ENCODE results near the gene TP53BP2. TPM values are rescaled to one million over a fixed set of nuclear protein-coding genes. Genes with fewer than 3 reads are reported as not detected.

The TP53BP2 gene
- total and polyA plus RNA-seq, 10 of the 15 experiments (the other 5 are each of a cell fraction or from before 2014, with no cell fraction given) = 1.6 to 13.7 (median 5.6) TPM

DNA sequence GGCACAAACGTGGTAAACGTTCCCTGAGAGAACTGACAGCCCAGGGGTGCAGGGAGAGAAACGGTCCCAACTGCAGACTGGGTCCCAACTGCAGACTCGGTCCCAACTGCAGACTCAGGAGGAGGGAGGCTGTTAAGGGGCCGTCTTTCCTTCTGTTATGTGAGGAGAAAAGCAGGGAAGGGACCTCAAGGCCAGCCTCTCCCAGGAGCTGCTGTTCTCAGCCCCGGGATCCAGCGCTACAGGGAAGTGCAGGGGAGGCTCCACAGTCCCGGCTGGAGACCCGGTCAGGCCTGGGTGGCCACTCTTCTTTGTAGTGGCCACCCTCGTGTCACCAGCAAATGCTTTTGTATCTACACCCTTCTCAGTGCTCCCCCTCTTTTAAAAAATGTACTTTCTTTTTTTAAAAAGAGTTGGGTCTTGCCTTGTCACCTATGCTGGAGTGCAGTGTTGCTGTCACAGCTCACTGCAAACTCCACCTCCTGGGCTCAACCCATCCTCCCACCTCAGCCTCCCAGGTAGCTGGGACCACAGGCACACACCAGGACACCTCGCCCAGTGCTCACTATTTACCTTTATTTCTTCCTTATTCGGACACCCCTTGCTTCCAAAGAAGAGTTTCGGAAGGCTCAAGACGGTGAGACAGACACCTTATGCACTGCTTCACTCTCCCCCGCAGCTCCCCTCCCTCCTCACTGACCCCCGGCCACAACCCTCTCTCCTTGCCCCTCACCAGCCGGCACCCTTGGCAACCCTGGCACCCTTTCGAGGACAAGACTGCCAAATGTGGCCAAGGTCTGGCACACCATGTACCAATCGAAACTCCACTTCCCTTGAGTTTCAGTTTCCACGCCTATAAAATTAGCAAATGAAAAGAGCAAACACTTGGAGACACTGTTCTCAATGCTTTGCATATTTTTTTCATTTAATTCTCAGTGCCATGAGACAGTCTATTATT lies 111.6 kb downstream of the TP53BP2 start:
- H3K9ac ChIP-seq (ENCODE audit: control insufficient read depth, insufficient read depth, low read length) = no peak overlapping the region
- H3K4me1 ChIP-seq (ENCODE audit: control insufficient read depth, insufficient read depth, low read length) = no peaks in the 10 kb centered on the region
- H3K79me2 ChIP-seq (ENCODE audit: control insufficient read depth, insufficient read depth, low read length) = no peaks in the 10 kb centered on the region
- no peaks in the 10 kb centered on the region for H3K27me3 ChIP-seq (replicated peaks in 1 of 2; ENCODE audit: control insufficient read depth in 2 of 2, insufficient read depth in 2 of 2, low read length in 1 of 2)
- no peak overlapping the region for H2AFZ ChIP-seq (ENCODE audit: control insufficient read depth, low read depth, low read length)
- no peak overlapping the region for H3K27ac ChIP-seq (ENCODE audit: control insufficient read depth, insufficient read depth)
- WGBS (ENCODE audit: insufficient coverage, insufficient replicate concordance, low lambda C conversion rate, missing lambda C conversion rate) = 81% methylated on average over 18 of the region's 20 CpGs
- no TSS peak for BruUV-seq (replicated peaks)
- H4K20me1 ChIP-seq (ENCODE audit: control insufficient read depth, insufficient read depth) = no peaks in the 10 kb centered on the region
- POLR2A ChIA-PET = no interaction called here
- H3K4me2 ChIP-seq (ENCODE audit: control insufficient read depth, insufficient read depth) = no peak overlapping the region
- intact Hi-C loops (cut with micrococcal nuclease; ENCODE audit: unreplicated experiment) = no loop called here
- no peaks in the 10 kb centered on the region for H3K36me3 ChIP-seq (ENCODE audit: control insufficient read depth in 2 of 2, insufficient read depth in 2 of 2, low read length in 1 of 2)
- DNase-seq (ENCODE audit: low read depth, low spot score) = no peak
- TF ChIP-seq NFXL1 (IDR thresholded peaks at IDR 0.05; ENCODE audit: borderline replicate concordance) (no peak), STAT1 (conservative IDR thresholded peaks at IDR 0.05) (no peak), EGR1 (IDR thresholded peaks at IDR 0.05; ENCODE audit: borderline replicate concordance in 1 of 2, low read depth in 2 of 2, low read length in 2 of 2) (no peak), CHD4 (IDR thresholded peaks at IDR 0.05) (no peak), SREBF2 (IDR thresholded peaks at IDR 0.05; ENCODE audit: low read length) (no peak), HSF1 (IDR thresholded peaks at IDR 0.05; ENCODE audit: low read depth, low read length) (no peak), CBX5 (IDR thresholded peaks at IDR 0.05; ENCODE audit: low read depth) (no peak)
- SMC1A ChIA-PET (ENCODE audit: uncharacterized antibody, unreplicated experiment) = no interaction called here
- no peak for FAIRE-seq
- CTCF ChIA-PET = no interaction called here
- no peak overlapping the region for H3K4me3 ChIP-seq
- in situ Hi-C loops (cut with MboI) = no loop called here
- RAD21 ChIA-PET (ENCODE audit: unreplicated experiment) = no interaction called here
- no peak for ATAC-seq
- H3K9me3 ChIP-seq (replicated peaks; ENCODE audit: control insufficient read depth, insufficient read depth, low read length) = no peaks in the 10 kb centered on the region

Data from GM12878 (cell line).